T follicular helper cell (primary cell): ENCODE results near the gene MEI1.

ENCODE experiments used
- DNase-seq: peaks from one replicate; pipeline ENCODE4 v3.0.0-alpha.2; 2020; ENCODE audit warnings: low read depth

MEI1 gene

DNA sequence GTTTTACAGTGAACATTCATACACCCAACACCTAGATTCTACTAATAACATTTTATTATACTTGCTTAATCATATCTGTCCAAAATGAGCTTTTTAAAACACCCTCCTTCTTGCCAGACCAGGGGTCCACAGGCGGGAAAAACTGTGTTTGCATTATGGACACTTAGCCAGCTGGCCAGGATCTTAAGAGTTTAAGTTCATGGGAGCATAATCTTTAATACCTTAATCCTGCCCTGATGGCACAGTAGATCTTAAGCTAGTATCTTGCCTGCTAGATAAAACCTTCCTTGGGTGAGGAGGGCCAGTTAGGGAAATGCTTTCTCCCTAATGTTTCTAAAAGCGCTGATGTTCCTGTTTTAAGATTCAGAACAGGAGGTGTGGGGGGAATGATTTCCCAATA, 88.0 kb downstream of the MEI1 start:
- DNase-seq, result no peak

DNA sequence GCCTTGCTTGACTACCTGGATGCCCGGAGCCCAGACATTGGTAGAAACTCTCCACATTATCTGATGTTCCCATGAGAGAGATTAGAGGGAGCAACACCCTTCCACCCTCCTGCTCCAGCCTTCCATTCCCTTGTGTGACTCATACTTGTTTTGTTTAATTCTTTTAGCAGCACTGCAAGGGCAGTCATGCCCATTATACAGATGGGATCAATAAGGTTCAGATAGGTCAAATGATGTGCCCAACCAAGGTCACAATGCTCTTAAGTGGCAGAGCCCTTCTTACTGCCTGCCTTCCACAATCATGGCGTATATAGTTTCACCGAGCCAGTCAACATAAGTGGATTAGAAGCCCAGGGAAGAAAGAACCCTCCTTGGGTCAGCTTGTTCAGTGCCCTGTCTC, 94.6 kb downstream of the MEI1 start:
- DNase-seq, result no peak

DNA sequence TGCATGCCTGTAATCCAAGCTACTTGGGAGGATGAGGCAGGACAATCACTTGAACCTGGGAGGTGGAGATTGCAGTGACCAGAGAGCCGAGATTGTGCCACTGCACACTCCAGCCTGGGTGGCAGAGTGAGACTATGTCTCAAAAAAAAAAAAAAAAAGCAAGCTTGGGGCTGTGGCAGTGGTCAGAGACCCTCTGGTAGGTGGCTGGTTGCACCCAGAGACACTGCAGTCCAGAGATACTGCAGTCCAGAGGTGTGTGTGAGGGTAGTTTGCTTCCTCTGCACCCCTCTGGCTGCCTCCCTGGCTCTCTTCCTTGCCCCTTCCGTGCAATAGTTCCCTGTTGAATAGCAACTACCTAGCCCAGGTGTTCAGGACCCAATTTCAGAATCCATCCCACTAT, 99.4 kb downstream of the MEI1 start:
- no peak for DNase-seq

DNA sequence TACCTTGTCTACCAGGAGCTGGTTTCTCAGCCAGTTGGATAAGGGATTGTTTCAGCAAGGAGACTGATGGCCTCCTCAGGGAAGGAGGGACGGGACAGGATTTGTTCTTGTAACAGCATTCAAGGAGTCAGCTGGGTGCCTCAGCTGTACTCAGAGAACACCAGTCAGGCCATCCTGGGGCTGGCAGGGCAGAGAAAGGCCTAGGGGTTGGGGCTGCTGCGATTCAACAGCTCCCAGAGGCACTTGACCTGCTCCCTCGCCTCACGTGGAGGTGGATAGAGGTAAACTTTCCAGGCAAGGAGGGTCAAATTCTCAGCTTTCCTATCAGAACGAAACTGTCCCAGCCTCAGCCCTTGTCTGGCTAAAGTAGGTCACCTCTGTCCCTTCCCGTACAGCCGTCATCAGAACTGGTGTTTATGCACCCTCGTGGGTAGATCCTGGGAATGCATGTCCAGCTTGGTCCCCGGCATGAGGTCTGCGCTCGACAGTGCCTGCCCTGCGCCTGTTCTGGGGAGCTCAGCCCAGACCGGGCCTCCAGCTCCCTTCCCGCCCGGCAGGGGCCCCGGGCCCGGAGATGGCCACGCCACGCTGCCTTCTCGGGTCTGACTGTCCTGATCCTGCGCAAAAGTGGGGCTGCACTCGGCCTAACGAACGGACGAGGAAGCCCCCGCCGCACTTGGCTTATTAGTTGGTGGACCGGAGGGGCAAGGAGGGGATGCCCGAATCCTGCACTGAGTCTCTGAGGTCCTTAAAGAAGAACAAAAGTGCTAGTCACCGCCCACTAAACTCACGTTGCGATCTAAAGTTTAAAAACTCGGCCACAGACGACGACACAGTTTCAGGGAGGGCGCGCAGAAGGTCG, 100.4 kb downstream of the MEI1 start:
- DNase-seq, result no peak

DNA sequence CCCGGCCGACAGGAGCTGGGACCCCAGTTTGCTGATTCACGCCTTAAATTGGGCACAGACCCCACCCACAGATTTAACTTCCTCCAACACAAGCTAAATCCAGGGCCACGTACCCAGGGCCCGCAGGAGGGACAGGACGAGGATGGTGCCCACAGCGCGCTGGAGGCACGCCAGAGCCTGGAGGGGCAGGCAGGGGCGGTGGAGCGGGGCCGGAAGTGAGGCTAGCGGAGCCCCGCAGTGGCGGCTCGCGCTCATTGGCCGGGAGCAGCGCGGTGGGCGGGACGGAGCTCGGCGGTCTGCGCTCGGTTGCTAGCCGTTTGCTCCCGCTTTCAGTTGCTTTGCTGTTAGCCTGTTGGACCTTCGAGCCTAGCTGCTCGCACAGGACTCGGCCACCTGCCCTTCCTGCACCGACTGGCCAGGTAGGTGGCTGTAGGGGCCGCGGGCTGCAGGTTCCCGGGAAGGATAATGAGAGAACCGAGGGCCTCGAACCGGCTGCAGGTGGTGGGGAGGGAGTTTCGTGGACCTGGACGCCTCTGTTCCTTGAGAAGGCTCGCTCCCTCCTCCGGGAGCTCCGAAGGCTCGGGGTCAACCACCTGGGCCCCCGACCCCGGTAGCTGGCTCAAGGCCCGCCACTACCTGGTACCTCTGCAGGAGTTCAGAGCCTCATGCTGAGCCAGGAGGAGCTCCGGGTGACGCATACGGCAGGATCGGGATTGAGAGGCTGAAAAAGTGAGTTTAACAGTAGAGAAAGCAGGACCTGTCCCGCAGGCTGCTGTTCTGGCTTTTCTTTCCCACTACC, 101.2 kb downstream of the MEI1 start, which contains the start of gene CCDC134:
TSS of gene CCDC134 (plus strand) at position 332 of the 799 bp plus-strand sequence. CDS start 8,212 bp downstream, outside the sequence.
- DNase-seq, result peak; percentile 82

DNA sequence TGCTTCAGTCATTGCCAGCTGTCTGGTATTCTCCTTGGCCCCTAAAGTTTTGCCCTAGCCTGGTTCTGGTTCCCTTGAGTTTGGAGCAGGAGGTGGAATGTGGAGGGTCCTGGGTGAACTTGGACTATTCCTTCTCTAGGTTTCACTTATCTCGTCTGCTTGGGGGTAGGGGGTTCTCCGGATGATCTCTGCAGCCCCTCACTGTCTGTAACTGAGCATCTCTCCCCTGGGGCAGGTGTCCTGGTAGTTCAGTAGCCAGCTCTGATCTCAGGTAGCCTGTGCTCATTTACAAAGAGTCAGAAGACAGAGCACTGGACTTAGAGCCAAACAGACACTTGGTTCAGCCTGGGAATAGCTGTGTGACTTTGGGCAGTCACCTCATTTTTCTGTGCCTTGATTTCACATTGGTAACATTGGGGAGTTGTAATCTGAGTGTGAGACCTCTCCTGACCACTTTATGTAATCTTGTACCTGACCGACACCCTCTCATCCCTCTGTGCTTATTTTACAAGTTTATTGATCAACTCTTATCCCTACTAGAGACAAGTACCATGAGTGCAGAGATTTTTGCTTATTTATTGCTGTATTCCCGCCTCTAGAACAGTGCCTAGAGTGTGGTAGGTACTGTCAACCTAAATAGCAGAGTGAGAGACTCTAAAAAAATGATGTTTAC, 102.0 kb downstream of the MEI1 start:
- no peak for DNase-seq

DNA sequence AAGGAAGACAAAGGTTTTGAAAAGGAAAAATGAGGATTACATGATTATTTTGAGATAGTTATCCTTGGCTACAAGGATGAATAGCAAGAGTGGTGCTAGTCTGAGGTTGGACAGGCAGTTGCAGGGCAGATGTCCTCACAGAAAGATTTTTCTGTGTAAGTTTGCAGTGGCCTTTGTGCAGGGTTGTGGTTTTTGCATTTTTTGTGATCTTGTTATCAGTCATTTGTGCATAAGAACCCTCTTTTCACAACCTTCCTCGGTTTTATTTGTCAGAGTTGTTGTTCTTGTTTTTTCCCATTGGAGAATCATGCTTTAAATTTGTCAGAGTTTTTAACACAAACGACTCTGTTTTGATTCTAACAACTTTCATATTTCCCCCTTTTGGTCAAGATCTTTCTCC, 102.6 kb downstream of the MEI1 start:
- DNase-seq, result no peak

DNA sequence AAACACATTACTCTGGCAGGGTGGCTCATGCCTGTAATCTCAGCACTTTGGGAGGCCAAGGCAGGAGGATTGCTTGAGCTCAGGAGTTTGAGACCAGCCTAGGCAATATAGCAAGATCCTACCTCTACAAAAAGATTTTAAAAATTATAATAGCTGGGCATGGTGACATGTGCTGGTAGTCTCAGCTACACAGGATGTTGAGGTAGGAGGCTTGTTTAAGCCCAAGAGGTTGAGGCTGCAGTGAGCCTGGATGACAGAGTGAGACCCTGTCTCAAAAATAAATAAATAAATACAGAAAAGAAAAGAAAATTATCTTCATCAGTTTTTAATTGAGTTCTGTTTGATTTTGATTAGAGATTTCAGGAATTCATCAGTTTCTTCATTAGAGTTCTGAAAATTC, 106.3 kb downstream of the MEI1 start:
- DNase-seq, result no peak

DNA sequence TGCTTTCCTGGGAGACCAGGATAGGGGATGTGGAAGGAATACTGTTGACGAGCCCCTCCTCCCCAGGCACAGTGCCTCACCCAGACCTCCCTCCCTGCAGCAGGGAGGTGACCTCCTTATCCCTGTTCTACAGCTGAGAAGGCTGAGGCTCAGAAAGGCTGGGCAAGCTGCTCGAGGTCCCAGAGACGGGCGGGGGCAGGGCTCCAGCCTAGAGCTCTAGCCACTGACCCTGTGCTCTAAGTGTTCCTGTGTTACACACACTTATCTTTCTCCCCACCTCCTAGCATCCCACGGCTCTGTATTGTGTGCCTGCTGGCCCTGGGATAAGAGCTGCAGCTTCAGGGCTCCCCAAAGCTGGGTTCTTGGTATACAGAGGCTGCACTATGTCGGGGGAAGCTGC, 109.1 kb downstream of the MEI1 start:
- no peak for DNase-seq

DNA sequence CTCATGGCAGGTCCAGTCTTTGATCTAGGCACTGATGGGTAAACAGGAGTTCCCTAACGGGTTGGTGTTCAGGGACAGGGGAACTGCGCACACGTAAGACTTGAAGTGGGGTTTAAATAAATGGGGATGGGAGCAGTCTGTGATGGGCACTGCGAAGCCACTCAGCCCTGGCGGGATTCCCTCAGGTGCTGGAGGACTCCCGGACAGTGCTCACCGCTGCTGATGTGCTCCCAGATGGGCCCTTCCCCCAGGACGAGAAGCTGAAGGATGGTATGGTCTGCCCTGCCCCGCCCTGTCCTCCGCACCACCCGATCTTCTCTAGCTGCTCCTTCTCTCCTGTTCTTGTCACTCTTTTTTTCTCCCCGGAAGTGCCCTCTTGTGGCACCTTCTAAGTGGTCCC, 110.7 kb downstream of the MEI1 start:
- DNase-seq, result no peak

DNA sequence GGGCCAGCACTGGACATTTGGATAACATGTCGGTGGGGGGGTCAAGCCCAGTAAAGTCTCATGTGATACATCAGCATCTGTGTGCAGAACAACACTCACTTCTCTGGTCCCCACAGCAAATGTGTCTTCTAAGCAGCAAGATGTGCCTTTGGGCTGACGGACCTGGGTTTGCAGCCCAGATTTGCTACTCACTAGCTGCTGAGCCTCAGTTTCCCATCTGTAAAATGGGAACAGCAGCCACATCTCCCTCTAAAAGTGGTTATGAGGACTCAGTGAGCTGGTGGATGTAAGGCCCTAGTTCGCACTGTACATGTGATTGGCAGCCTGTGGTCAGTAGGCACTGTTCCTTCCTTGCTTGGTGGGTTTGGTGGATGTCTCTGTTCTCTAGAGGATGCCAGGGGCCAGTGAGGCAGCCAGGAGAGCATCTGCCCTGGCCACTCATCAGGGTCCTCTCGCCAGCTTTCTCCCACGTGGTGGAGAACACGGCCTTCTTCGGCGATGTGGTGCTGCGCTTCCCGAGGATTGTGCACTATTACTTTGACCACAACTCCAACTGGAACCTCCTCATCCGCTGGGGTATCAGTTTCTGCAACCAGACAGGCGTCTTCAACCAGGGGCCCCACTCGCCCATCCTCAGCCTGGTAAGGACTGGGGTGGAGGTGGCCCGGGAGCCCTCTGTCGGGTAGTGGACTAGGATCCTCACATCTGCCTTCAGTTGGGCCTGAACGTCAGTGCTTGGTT, 113.7 kb downstream of the MEI1 start:
- DNase-seq, result no peak

DNA sequence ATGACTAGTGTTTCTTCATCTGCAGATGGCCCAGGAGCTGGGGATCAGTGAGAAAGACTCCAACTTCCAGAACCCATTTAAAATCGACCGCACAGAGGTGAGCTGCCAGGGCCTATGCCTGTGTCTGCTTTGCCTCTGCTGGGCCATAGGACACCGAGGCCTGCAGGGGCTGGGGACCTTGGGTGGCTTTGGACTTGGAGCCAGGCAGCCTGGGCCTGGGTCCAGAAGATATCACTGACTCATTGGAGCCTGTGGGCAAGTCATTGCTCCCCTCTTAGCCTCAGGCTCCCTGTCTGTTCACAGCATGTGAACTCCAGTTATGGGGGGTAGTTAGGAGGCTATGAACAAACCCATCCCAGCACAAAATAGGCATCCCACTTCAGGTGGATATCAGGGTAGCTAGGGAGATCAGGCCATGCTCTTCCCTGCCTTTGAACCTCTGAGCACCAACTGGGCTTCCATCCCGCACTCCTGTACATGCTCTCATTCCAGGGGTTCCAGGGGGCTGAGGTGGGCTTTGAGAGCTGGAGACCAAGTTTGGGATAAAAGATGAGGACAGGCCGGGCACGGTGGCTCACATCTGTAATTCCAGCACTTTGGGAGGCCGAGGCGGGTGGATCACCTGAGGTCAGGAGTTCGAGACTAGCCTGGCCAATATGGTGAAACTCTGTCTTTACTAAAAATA, 114.6 kb downstream of the MEI1 start:
- no peak for DNase-seq

DNA sequence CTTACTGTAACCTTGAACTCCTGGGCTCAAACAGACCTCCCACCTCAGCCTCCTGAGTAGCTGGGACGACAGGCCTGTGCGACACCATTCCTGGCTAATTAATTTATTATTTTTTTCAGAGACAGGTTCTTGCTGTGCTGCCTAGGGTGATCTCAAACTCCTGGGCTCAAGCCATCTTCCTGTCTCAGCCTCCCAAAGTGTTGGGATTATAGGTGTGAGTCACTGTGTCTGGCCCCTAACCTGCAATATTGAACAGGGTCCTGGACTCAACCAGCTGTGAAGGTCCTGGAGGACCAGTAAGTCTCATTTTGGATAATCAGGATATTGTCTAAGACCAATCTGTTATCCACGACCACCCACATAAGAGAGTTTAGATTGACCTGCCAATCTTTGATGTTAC, 116.4 kb downstream of the MEI1 start:
- no peak for DNase-seq

DNA sequence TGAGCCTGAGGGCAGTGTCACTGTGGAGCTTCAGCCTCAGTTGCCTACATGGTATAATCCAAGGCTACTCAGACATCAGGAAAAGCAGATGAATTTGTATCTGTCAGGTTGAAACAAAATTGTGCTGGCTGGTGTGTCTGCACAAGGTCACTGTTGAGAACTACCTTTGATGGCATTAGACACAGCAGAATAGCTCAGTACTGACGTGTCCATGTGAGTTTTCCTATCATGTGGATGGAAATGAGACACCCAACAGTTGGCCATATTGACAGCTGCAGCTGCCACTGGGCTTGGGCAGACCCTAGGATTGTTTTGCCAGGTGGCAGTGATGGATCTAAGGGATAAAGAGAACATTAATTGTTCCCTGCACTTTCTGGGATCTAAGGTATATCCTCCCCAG, 116.9 kb downstream of the MEI1 start:
- DNase-seq, result no peak

DNA sequence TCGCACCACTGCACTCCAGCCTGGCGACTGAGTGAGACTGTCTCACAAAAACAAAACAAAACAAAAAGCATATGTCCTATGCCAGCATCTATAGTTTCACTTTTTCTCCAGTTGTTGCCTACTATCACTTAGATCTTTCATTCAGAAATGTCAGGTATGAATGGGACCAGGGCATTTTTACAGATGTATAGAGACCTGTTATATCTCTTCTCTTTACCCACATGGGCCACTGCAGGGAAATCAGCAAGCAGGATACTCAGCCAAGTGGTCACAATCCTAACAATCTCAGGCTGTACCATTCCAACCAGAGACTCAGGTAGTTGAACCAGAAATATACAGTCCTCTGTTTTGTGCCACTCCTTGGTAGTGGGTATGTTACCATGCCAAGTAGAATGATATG, 117.6 kb downstream of the MEI1 start:
- no peak for DNase-seq

DNA sequence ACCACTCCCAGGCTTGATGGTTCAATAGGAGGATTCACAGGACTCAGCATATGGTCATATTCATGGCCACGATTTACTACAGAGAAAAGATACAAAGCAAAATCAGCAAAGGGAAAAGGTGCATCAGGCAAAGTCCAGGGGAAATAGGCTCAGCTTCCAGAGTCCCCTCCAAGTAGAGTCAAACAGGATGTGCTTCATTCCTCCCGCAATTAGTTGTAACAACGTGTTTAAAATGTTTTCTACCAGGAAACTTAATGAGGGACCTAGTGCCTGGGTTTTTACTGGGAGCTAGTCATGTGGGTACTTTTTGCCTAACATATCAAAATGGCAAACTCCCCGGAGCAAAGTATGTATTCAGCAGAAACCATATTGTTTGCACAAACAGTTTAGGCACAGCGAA, 118.7 kb downstream of the MEI1 start:
- DNase-seq, result no peak

DNA sequence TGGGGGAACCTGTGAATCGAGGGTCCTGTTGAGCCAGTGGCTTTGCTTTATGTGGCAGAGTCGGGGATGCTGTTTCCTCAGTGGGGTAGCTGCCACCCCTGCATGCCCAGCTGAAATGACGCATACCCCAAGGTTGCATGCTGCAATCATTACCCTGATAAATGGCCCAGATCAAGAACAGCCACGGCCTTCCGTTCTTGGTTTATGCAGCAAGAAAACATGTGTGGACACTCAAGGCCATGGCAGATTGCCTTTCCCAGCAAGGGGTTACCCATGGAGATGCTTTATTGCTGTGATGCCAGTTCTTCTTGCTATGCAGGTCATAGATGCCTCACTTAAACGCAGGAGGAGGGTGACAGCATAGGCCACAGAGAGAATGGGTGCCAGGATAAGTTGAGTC, 119.3 kb downstream of the MEI1 start:
- DNase-seq, result no peak

DNA sequence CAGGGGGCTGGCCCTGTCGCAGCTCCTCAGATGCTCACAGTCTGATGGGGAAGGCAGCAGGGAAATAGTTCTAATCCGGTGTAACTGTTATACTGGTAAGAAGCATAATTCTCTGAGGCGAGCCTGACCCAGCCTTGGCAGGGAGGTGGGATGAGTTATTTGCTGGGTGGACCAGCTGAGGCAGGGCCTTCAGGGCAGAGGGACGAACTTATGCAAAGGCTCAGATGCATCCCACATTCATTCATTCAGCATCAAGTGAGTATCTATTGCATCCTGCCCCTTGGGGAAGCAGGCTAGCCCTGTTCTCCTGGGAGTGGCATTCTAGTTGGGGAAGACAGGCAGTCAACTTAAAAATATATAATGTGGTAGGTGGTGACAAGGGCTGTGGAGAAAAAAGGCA, 120.0 kb downstream of the MEI1 start:
- no peak for DNase-seq

DNA sequence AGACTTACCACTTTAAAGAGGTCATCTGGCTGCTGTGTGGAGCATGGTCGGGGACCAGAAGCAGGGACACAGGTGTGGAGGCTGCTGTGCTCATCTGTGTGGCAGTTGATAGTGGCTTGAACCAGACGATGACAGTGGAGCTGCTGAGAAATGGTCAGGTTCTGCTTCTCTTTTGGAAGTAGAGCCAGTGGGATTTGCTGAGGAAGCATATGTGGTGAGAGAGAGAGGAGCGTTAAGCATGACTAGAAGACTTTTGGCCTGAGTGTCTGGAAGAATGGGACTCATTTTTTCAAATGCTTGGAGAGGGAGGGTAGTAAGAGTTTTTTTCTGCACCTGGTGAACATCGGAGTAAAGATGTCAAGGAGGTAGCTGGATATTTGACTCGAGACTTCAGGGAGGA, 121.1 kb downstream of the MEI1 start:
- no peak for DNase-seq

DNA sequence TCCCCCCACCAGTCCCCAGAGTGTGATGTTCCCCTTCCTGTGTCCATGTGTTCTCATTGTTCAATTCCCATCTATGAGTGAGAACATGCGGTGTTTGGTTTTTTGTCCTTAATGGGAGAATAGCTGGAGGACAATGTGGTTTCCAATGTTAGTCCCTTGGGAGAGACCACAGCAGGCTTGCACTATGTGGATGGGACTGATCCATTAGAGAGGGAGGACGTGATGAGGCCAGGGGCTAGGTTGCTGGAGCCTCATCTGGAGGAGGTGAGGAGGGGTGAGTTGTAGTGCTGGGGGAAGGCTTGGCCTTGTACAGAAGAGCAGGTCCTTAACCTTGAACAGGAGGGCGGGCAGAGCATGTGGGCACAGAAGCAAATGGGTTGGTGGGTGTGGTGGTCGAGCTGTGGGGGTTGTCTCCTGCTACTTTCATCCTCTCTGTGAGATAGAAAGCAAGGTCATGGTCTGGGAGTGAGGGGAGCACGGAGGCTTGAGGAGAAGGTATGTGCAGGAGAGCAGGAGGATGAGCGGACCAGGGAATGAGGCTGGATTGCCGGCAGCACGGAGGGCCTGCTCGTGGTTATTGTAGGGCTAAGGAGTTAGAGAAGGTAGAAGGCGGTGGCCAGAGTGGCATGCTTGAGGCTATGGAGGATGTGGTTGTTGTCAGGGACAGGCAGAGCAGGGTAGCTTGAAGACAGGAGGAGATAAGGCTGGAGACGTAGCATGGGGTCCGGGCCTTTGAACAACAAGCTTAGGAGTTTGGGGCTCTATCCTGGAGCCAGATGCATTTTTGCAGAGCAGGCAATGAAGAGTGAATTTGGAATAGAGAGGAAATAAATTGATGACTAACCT, 122.4 kb downstream of the MEI1 start:
- no peak for DNase-seq
